Right renal pelvis (tissue), 4 donors: ENCODE results near the gene CMSS1. TPM values are rescaled to one million over a fixed set of nuclear protein-coding genes. Genes with fewer than 3 reads are reported as not detected.

Experiments used
- DNase-seq, 4 donors: peaks; one replicate each; pipeline ENCODE4 v3.0.0-alpha.2; 2013; ENCODE audit warnings: low read depth in 4 of 4, low spot score in 3 of 4, missing footprints in 1 of 4
- polyA plus RNA-seq, 4 donors: library from polyadenylated mRNA; unstranded; fragments of 120-200 nt; gene quantifications; one replicate each; pipeline ENCODE4 v1.2.1, GENCODE V29; 2013; ENCODE audit not compliant: insufficient read length in 4 of 4

CMSS1 gene
- polyA plus RNA-seq, 4 donors, result 39.3 to 42.3 (median 40.5) TPM

DNA sequence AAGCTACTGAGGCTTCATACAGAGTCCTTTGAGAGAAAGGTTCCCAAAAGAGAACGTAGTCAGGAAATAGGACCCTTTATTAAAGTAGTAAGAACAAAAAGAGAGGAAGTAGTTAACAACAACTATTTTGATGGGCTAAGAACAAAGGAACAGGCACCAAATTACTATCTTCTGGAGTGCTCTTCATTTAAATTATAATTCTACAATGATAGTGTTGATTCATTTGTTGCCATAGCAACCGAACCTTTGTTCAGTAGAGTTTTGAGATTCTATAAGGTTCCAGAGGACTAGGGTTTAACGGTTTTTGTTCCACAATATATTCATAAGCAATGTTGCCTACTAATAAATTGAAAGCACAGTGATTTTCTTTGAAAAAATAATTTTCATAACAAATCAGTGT lies 78.8 kb downstream of the CMSS1 start:
- DNase-seq, result no peak

DNA sequence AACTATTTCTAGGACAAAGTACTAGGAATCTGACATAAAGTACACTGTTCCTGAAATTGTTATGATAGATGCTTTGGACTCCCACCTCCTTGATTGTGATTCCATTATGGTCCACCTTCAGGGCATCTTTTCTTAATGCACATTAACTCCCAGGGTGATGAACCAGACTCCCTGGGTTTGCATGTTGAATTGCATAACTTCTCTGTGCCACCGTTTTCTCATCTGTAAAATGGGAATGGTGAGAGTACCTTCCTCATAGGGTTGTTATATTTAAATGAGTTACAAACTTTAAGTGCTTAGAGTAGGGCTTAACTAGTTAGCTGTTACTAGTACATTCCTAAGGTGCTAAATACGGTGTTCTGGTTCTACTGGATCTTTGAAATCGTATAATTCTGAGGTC lies 81.9 kb downstream of the CMSS1 start:
- DNase-seq, result no peak

DNA sequence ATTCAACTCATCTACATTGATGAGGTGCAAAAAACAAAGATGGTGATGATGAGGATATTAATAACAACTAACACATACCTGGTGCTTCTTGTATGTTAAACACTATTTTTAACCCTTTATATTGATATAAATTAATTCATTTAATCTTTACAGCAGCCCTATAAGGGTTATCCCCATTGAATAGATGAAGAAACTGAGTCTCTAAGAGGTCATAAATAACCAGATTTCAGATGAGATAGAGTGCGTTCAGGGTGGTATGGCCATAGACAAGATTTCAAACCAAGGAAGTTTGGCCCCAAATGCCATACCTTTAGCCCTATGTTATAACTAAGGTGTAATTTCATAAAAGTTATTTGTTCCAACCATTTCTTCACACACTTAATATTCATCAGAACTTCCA lies 82.6 kb downstream of the CMSS1 start:
- no peak for DNase-seq

DNA sequence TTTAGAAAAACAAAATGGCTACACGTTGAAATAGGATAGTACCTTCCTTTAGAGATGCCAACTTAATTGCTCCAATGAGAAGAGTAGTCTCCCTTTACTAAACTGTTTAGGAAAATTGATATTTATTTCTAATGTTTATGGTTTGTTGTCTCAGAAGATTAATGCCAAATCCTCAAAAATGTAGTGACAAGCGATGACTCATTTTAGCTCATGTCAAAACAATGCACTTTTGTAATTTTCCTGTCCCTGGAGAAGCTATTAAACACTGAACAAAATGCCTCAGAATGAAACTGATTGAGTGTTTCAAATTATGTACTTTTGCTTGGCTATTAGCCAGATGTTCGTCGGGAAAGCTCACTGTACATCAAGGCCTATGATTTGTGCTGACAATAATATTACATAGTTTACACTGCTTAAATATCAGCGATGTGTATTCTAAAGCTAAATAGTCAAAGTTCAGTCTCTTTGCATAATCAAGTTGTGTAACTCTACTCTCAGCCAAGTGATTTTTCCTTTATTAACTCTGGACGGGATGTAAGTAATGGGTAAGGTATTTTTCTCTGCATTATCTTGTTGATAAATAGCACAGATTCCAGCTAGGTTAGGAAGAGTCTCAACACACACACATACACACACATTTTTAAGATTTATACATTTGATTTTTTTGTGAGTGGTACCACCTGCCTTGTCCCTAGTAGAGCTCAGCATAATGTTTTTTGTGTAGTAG lies 83.7 kb downstream of the CMSS1 start:
- DNase-seq, result no peak

DNA sequence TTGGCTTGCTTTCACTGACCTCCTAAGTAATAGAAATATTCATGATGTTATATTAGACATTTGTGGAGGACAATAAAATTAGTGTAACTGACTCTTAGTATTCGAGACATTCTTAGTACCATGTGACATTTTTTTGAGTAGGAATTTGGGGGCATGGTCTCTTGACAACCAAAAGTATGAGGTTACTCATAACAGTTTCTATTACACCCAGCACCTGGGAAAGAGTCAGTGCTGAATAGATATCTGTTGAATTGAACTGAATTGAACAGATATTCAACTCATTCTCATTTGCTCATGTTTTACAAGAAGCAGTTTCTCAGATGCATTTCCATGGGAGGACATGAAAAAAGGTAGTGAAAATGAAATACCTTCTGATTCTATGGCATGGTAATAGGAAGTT lies 84.4 kb downstream of the CMSS1 start:
- DNase-seq, result no peak

DNA sequence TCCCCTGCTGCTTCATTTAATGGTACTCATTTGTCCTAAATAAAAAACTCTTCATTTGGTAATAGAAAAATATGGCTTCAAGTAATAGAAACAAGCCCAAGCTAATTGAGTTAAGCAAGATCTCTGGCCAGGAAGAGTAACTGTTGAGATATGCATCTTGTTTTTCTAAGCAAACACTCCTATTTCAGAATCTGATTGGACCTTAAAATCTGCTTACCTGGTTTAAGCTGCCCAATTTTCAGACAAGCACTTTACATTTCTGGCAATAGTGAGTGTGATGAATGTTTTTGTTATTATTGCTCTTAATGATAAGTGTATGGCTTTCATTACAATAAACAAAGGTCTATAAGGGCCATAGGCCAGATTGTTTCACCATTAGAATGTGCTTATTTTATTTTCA lies 86.2 kb downstream of the CMSS1 start:
- no peak for DNase-seq

DNA sequence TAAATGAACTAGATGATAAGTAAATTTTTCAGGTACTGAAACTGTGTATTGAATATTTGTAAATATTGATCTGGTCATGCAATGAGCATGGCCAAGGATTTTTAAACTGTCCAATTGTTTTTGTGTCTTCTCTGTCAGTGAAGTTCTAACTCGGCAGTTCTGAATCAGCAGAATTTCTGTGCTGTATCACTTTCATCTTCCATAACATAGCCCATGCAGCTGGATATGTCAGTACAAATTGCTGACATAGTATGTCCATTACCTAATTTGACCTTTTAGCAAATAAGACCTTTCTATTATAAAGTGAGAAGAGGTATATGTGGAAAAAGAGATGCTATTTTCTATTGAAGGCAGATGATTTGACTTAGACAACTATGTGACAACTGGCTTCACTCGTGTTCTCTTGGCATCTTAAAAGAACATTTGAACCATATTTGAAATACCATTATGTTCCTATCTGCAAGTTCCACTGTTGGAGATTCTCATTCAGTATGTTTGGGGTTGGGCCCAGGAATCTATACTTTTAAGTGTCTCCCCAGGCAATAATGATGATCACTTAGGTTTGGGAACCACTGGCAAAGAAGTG lies 90.4 kb downstream of the CMSS1 start:
- DNase-seq, result no peak

GRCh38 chr3:99909714-99910495 lies 92.2 kb downstream of the CMSS1 start:
- DNase-seq, result no peak

- no peak for DNase-seq
Measured at GRCh38 chr3:99910752-99911290, 93.2 kb downstream of the CMSS1 start.

DNA sequence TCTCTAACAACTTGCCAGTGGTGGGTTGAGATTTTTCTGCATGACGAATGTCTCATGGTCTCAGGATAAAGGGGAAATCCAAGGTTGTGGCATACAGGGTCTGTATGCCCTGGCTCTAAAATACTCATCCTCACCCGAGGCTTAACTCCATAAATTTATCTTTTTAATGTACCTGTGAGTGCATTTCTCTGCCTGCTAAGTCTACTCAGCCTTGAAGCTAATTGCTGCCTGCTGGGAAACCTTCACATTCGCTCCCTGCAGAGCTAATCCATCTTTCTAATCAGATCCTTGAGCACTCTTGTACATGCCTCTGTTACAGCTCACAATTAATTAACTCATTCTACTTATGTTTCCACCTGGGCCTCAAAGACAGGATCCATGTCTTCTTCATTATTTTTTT lies 93.8 kb downstream of the CMSS1 start:
- no peak for DNase-seq

DNA sequence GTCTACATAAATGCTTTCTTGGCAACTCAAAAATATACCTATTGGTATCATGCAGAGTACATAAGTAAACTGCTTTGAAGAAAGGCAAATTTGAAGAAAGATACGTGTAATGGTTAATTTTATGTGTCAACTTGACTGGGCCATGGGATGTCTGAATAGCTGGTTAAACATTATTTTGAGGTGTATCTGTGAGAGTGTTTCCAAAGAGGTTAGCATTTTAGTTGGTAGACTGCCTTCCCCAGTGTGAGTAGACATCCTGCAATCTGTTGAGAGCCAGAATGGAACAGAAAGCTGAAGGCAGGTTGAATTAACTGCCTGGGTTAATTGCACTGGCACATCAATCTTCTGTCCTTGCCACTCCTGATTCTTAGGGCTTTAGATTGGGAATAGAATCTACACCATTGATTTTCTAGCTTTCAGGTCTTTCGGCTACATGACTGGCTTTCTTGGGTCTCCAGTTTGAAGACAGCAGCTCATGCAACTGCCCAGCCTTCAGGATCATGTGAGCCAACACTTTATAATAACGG lies 98.3 kb downstream of the CMSS1 start:
- DNase-seq, result no peak

DNA sequence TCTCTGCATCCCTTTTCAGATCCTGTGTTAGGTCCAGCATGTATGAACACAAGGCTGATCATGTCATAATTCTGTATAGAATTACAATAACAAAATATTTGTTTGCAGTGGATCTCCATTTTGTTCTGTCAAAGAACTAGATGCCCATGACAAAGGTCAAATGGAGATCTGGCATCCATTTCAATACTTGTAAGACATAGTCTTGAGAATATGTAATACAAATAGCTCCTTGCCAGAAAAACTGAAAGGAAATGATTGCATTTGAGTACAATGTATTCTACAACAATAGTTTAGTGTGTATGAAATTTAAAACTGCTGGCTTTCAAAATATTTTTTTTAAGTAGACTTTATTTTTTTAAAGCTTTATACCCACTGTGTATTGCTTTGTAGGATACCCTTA lies 101.1 kb downstream of the CMSS1 start:
- no peak for DNase-seq

- no peak for DNase-seq
Measured at GRCh38 chr3:99919694-99920093, 102.0 kb downstream of the CMSS1 start.

DNA sequence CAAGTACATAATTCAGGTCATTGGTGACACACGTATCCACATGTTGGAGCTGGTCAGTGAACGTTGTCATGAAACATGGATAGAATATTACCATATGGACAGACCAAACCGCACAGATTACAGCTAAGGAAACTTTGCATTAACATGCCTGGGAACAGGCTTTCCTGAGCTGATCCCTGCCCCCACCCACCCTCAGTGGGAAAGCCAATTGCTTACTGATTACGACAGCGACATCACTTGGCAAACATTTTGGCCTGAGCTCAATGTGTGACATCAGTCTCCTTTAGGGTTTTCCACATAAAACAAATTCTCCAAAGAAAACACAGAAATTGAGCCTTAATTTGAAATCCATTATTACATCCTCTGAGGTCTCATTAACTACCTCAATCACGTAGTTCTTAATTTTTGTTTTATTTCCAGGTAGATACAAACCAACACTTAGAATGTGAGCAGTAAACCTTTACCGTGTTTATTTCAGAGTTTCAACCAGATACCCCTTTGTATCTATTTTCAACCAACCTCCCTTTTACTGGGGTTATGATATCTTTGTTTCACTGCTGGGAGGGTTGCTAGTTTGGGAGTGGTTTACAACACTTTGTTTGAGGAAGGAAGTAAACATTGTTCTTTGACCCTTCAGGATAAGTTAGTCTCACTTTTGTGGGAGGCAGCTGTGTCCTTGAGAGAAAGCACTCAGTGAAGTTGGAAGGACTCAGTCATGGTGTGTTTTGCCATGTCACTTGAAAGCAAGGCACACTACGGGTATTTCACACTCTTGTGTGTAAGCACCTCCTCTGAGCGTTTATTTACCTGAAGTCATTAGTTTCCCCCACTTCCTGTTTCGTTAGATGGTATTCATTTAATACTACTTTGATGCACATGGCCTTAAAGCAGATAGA lies 103.1 kb downstream of the CMSS1 start:
- DNase-seq, result no peak

DNA sequence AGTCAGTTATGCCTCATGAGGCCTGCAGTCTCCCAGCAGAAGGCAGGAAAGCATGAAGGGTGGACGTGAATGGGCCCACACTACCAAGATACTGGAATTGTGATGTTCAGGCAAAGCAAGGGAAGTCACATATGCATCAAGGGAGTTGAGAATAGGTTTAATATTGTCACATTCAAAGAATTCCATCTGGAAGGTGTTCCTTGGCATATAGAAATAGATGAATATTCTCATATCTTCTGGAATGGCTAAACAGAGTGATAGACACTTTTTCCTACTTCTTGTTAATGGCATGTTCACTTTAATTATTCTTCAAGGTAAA lies 103.7 kb downstream of the CMSS1 start:
- no peak for DNase-seq

GRCh38 chr3:99921986-99922385 lies 104.3 kb downstream of the CMSS1 start:
- no peak for DNase-seq

DNA sequence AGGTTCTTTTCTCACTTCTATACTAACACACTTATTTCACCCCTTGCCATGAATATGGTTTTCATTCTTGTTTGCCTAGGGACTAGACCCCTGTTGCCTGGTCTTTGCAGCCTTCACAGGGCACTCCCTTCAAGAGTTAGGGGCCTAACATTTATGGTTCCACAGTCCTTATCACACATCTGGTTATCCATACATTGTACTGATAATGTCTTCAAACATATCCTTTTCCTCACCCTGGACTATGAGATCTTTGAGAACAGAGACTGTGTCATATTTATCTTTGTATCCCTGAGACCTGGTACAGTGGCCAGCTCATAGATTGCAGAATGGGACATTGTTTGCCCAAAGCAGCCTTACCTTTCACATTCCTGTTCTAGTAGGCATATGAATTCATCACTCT lies 106.2 kb downstream of the CMSS1 start:
- no peak for DNase-seq

GRCh38 chr3:99925584-99926230 lies 108.0 kb downstream of the CMSS1 start:
- no peak for DNase-seq

GRCh38 chr3:99927671-99928457 lies 110.2 kb downstream of the CMSS1 start:
- DNase-seq, result no peak
